Activated T-helper 17 cell treated with anti-CD3 and anti-CD28 coated beads, Interleukin-2, amount 50 U/mL, for 72 hours (primary cell): ENCODE data around the gene GKN1. TPM values are rescaled to one million over a fixed set of nuclear protein-coding genes. Genes with fewer than 3 reads are reported as not detected.
A peak's percentile ranks its signal among the peaks of the same experiment; 100 is the strongest.
"Not testable (repeated sequence)": the region's sequence is repeated elsewhere in the genome, so short reads cannot be mapped to it uniquely, and the experiment has no call there.

ENCODE experiments used
- ATAC-seq: fragments of 150-1000 bp; cut with Tn5 transposase; replicated peaks from 2 replicates; pipeline ENCODE4 v1.10.0; 2021; ENCODE audit warnings: mild to moderate bottlenecking, moderate library complexity
- H3K27ac Mint-ChIP-seq: one replicate; pipeline ENCODE4 v1.8.0; 2022; ENCODE audit warnings: mixed read lengths
- H3K27me3 Mint-ChIP-seq: one replicate; pipeline ENCODE4 v1.8.0; 2022; ENCODE audit warnings: mixed read lengths
- H3K36me3 Mint-ChIP-seq: one replicate; pipeline ENCODE4 v1.8.0; 2022; ENCODE audit warnings: low read depth, mild to moderate bottlenecking, mixed read lengths
- H3K4me1 Mint-ChIP-seq: one replicate; pipeline ENCODE4 v1.8.0; 2022; ENCODE audit warnings: mixed read lengths
- H3K4me3 Mint-ChIP-seq: one replicate; pipeline ENCODE4 v1.8.0; 2022; ENCODE audit warnings: mild to moderate bottlenecking, mixed read lengths
- H3K9me3 Mint-ChIP-seq: one replicate; pipeline ENCODE4 v1.8.0; 2022; ENCODE audit warnings: mixed read lengths
- total RNA-seq, 2 donors: library from RNA; stranded (reverse); gene quantifications; one replicate each; pipeline ENCODE4 v1.2.3, GENCODE V29; 2022

GKN1 gene
- total RNA-seq, 2 donors from 2014 or later, result not detected

DNA sequence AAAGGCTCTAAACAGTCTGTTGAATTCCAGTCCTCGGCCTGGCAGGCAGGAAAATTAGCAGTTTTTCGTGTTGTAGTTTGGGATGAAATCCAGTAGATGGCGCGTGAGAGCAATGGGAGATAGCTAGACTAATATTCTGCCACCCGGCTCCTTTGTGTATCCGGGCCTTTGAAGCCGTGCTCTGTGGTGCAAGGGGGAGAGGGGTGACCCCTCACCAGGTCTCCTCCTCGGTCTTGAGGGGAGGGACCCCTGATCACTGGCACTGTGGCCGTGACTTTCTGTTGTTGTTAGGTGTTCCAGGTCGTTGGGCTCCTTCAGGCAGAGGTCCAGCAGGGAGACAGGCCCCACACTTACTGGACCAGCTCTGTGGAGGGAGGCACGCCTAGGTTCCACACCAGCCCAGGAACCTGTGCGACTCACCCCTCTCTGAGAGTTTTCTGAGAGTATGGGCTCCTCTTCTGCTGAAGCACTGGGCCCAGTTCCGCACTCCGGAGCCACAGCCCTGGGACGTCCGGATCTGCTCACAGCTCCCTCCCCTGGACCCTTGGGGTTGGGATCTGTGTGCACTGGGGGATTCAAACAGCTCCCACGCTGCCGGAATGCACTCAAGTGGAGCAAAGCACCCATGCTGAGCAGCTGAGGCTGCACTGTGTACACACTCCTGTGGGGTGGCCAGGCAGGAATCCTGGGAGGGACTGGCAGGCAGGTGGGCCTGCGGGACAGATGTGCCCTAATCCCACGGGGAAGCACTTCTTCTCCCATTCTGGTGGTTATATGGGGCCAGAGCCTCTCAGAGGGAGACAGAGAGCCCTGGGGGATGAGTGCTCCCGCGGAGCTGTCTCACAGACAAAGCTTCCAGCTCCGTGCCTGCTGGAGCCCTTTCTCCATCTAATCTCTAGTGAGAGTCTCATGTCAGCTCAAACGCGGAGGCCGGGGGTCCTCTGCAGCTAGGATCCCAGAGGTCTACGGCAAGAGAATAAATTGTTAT lies 30.6 kb upstream of the GKN1 start:
- Mint-ChIP-seq H3K36me3 (no peaks in the 10 kb centered on the region), H3K4me3 (no peak overlapping the region), H3K27ac (no peak overlapping the region), H3K9me3 (no peaks in the 10 kb centered on the region), H3K27me3 (peaks cover 34% of the 10 kb centered on the region), H3K4me1 (peaks cover 3% of the 10 kb centered on the region)
- ATAC-seq, result peak; percentile 44

GRCh38 chr2:68946117-68946516 lies 28.3 kb upstream of the GKN1 start:
- no peak for ATAC-seq
- peaks cover 42% of the 10 kb centered on the region for H3K27me3 Mint-ChIP-seq
- peaks cover 3% of the 10 kb centered on the region for H3K4me1 Mint-ChIP-seq
- H3K27ac Mint-ChIP-seq, result no peak overlapping the region
- H3K36me3 Mint-ChIP-seq, result no peaks in the 10 kb centered on the region
- H3K4me3 Mint-ChIP-seq, result no peak overlapping the region
- H3K9me3 Mint-ChIP-seq, result no peaks in the 10 kb centered on the region

GRCh38 chr2:68948710-68949109 lies 25.7 kb upstream of the GKN1 start:
- ATAC-seq, result no peak
- H3K27ac Mint-ChIP-seq, result no peak overlapping the region
- no peaks in the 10 kb centered on the region for H3K9me3 Mint-ChIP-seq
- H3K4me1 Mint-ChIP-seq, result no peaks in the 10 kb centered on the region
- H3K36me3 Mint-ChIP-seq, result no peaks in the 10 kb centered on the region
- H3K27me3 Mint-ChIP-seq, result peaks cover 33% of the 10 kb centered on the region
- H3K4me3 Mint-ChIP-seq, result no peak overlapping the region

GRCh38 chr2:68951899-68952298 lies 22.5 kb upstream of the GKN1 start:
- no peak overlapping the region for H3K27ac Mint-ChIP-seq
- H3K9me3 Mint-ChIP-seq, result no peaks in the 10 kb centered on the region
- no peaks in the 10 kb centered on the region for H3K36me3 Mint-ChIP-seq
- no peak overlapping the region for H3K4me3 Mint-ChIP-seq
- ATAC-seq, result no peak
- no peaks in the 10 kb centered on the region for H3K4me1 Mint-ChIP-seq
- H3K27me3 Mint-ChIP-seq, result peaks cover 24% of the 10 kb centered on the region

DNA sequence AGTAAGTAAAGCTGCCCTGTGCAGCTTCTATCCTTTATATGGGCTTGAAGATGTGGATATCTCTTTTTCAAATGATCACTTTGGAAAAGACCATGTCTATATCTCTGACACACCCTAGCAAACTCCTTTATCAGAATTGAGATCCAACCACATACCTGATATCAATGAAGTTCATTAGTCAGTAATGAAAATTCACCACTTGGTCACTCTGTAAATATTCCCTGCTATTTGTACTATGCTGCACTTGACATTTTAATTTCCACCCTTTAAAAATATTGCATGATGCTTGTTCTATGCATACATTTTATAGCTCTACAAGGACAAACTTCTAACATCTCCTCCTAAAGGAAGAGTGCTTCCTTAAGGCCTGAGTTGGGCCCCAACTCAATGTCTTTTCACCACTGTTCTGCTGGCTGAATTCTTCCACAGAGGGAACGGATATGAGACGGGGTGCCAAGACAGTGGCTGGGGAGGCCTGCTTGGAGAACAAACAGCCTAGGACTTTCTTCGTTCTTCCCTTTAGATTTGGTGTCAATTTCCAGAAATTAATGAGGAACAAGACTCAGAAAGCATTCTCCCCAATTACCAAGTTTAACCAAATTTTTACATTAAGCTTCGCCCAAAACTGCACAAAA lies 21.4 kb upstream of the GKN1 start, which contains the start of gene GKN2:
GKN2 (minus strand) TSS at position 7 of the 635 bp plus-strand sequence. CDS start 32 bp downstream, outside the sequence.
- no peak for ATAC-seq
- H3K4me1 Mint-ChIP-seq, result no peaks in the 10 kb centered on the region
- no peak within 1 kb of the TSS for H3K27ac Mint-ChIP-seq
- H3K4me3 Mint-ChIP-seq, result no peak within 1 kb of the TSS
- no peaks in the 10 kb centered on the region for H3K9me3 Mint-ChIP-seq
- no peaks in the 10 kb centered on the region for H3K36me3 Mint-ChIP-seq
- peaks cover 20% of the 10 kb centered on the region for H3K27me3 Mint-ChIP-seq

DNA sequence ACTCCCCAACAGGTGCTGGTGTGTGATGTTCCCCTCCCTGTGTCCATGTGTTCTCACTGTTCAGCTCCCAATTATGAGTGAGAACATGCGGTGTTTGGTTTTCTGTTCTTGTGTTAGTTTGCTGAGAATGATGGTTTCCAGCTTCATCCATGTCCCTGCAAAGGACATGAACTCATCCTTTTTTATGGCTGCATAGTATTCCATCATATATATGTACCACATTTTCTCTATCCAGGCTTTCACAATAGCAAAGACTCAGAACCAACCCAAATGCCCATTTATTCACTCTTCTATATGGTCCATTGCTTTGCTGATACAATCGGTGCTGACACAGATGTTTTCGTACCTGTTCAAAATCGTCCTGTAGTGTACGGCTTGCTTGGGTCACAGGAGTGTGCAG lies 19.0 kb upstream of the GKN1 start:
- not testable (repeated sequence) for H3K9me3 Mint-ChIP-seq, ATAC-seq, H3K27ac Mint-ChIP-seq, H3K4me1 Mint-ChIP-seq, H3K36me3 Mint-ChIP-seq, H3K4me3 Mint-ChIP-seq
- peaks cover 18% of the 10 kb centered on the region for H3K27me3 Mint-ChIP-seq

DNA sequence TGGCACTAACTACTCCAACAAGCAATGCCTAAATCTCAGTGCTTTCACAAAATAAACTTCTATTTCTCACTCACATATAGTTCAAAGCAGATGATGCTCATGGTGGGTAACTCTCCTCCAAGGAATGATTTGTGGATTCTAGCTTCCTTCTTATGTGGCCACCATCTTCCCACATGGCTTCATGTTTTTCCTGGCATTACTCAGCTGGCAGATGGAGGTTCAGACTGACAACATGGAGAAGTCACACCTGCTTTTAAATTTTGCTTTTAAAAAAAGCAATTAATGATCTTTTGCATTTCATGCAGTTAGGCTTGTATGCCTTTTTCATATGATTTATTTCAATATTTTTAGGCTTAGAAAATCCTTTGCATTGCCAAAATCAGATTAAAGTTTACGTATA lies 15.4 kb upstream of the GKN1 start:
- ATAC-seq, result no peak
- H3K4me1 Mint-ChIP-seq, result no peaks in the 10 kb centered on the region
- no peaks in the 10 kb centered on the region for H3K9me3 Mint-ChIP-seq
- H3K4me3 Mint-ChIP-seq, result no peak overlapping the region
- H3K27me3 Mint-ChIP-seq, result peaks cover 25% of the 10 kb centered on the region
- H3K27ac Mint-ChIP-seq, result no peak overlapping the region
- no peaks in the 10 kb centered on the region for H3K36me3 Mint-ChIP-seq

DNA sequence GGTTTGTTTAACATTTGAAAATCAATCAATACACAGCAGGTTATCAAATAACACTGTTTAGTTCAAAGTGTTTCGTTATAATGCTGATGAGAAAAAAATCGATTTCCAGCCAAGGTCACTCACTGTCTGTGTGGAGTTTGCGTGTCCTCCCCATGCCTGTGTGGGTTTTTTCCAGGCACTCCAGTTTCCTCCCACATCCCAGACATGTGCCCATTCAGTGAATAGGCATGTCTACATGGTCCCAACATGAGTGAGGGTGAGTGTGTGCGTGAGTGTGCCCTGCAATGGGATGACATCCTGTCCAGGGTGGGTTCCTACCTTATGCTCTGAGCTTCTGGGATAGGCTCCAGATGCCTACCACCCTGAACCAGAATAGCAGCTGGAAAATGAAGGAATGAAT lies 13.1 kb upstream of the GKN1 start:
- H3K27ac Mint-ChIP-seq, result no peak overlapping the region

DNA sequence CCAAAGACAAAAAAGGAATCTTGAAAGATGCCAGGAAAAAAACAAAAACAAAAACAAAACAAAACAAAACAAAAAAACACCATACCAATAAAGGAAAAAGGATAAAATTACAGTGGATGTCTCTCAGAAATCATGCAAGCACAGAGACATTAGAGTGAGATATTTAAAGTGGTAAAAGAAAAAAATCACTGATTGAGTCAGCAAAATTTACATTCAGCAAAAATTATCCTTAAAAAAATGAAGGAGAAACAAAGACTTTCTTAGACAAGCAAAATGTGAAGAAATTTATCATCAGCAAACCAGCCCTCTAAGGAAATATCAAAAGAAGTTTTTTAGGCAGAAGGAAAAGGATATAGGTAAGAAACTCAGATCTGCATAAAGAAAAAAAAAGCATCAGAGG lies 10.2 kb upstream of the GKN1 start:
- H3K4me3 Mint-ChIP-seq, result no peak overlapping the region
- H3K36me3 Mint-ChIP-seq, result no peaks in the 10 kb centered on the region
- no peaks in the 10 kb centered on the region for H3K9me3 Mint-ChIP-seq
- H3K4me1 Mint-ChIP-seq, result no peaks in the 10 kb centered on the region
- H3K27me3 Mint-ChIP-seq, result peaks cover 23% of the 10 kb centered on the region
- no peak for ATAC-seq
- no peak overlapping the region for H3K27ac Mint-ChIP-seq

More for the DNA sequence above, 13.1 kb upstream of the GKN1 start:
- ATAC-seq, result no peak
- no peaks in the 10 kb centered on the region for H3K9me3 Mint-ChIP-seq
- no peaks in the 10 kb centered on the region for H3K36me3 Mint-ChIP-seq
- peaks cover 24% of the 10 kb centered on the region for H3K27me3 Mint-ChIP-seq
- no peak overlapping the region for H3K4me3 Mint-ChIP-seq
- no peaks in the 10 kb centered on the region for H3K4me1 Mint-ChIP-seq

GRCh38 chr2:68968221-68968620 lies 6.2 kb upstream of the GKN1 start:
- Mint-ChIP-seq H3K9me3 (no peaks in the 10 kb centered on the region), H3K4me3 (no peak overlapping the region), H3K27me3 (peaks cover 20% of the 10 kb centered on the region), H3K4me1 (no peaks in the 10 kb centered on the region), H3K27ac (no peak overlapping the region), H3K36me3 (no peaks in the 10 kb centered on the region)
- no peak for ATAC-seq

GRCh38 chr2:68969736-68970490 lies 4.5 kb upstream of the GKN1 start:
- H3K36me3 Mint-ChIP-seq, result no peaks in the 10 kb centered on the region
- H3K27me3 Mint-ChIP-seq, result peaks cover 20% of the 10 kb centered on the region
- ATAC-seq, result no peak
- H3K9me3 Mint-ChIP-seq, result no peaks in the 10 kb centered on the region
- H3K4me3 Mint-ChIP-seq, result no peak overlapping the region
- no peaks in the 10 kb centered on the region for H3K4me1 Mint-ChIP-seq
- no peak overlapping the region for H3K27ac Mint-ChIP-seq

DNA sequence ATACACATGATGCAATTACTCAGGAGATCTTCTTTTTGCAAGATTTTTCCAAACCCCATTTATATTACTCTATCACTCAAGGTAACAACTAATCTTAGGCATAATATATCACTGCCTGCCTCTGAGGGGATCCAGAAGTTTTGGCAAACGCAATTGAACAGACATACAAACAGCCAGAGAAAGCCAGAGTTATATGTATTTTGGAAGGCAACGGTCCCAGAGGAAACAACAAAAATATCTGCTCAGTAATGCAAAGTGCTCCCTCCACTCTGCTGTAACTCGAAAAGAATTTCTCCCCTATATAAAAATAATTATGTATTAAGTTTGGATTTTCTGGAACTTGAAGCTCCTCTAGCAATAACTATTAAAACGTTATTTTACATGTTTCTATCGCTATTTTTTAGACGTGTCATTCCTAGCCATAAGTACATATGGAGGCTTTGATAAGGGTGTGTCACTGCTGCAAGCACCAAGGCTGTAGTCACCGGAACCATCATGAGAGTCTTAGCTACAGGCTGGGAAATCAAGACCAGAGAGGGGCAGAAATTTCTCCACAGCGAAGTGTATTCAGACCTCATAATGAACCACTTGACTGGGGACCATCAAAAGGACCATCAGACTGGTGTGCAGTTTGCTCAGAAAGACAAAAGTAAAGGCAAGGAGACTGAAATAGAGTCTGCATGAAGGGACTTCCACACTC lies 3.7 kb upstream of the GKN1 start:
- Mint-ChIP-seq H3K27ac (no peak overlapping the region), H3K9me3 (no peaks in the 10 kb centered on the region), H3K4me3 (no peak overlapping the region), H3K36me3 (no peaks in the 10 kb centered on the region), H3K27me3 (peaks cover 25% of the 10 kb centered on the region), H3K4me1 (no peaks in the 10 kb centered on the region)
- ATAC-seq, result no peak

DNA sequence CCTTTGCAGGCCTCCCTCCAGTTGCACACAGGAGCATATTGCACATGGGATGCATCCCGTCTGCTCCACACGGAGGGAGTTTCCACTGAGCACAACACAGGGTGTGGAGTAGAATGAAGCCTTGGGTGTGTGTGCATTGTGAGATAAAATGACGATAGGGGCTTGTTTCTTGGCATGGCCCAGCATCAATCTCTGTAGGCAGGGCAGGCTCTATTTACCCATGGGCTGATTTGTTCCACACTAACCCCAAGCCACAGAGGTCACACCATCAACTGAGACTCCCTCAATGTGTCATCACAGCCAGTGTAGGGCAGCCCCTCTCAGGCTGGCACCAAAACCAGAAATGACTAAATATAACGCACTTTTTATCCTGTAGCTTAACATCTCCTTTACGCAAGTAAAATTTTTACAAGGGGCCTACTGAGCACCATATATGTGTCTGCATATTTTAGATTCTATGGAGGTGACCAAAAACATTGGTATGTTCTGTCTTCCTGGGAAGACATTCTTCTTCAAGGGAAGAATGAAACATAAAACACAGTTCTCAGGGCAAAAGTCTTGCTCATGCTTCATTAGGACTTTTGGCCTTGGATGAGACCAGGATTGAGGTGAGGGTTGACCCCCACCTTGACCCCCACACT lies 2.7 kb upstream of the GKN1 start:
- ATAC-seq, result peak; percentile 72
- H3K36me3 Mint-ChIP-seq, result no peaks in the 10 kb centered on the region
- no peak overlapping the region for H3K27ac Mint-ChIP-seq
- H3K27me3 Mint-ChIP-seq, result peaks cover 25% of the 10 kb centered on the region
- no peaks in the 10 kb centered on the region for H3K9me3 Mint-ChIP-seq
- H3K4me3 Mint-ChIP-seq, result no peak overlapping the region
- no peaks in the 10 kb centered on the region for H3K4me1 Mint-ChIP-seq
